HepG2 (cell line): ENCODE data around the gene CPNE8. TPM values are rescaled to one million over a fixed set of nuclear protein-coding genes. Genes with fewer than 3 reads are reported as not detected.

Experiments used
- AKAP8 ChIP-seq: sonication (generic); formaldehyde crosslinking; IDR thresholded peaks from 2 replicates; pipeline ENCODE4 v1.5.1; 2020; ENCODE audit warnings: mild to moderate bottlenecking, missing genetic modification reagents
- EHMT2 ChIP-seq: fragments of 200-600 bp; sonication (generic); IDR thresholded peaks from 2 replicates; pipeline ENCODE4 v1.7.0; 2017; ENCODE audit warnings: antibody characterized with exemption, low read depth, low read length, borderline replicate concordance
- ERF ChIP-seq: IDR thresholded peaks from 2 replicates; pipeline ENCODE4 v1.6.1; 2018; ENCODE audit warnings: missing biosample characterization, missing genetic modification reagents
- HDAC2 ChIP-seq: sonication (generic); formaldehyde crosslinking; IDR thresholded peaks from 2 replicates; pipeline ENCODE4 v1.4.0; 2020; ENCODE audit warnings: missing genetic modification reagents
- KDM2A ChIP-seq: sonication (generic); formaldehyde crosslinking; IDR thresholded peaks from 2 replicates; pipeline ENCODE4 v1.4.0; 2020; ENCODE audit warnings: low read depth, missing genetic modification reagents, borderline replicate concordance
- KDM5B ChIP-seq: sonication (generic); formaldehyde crosslinking; IDR thresholded peaks from 2 replicates; pipeline ENCODE4 v1.4.0; 2020; ENCODE audit warnings: missing genetic modification reagents, mild to moderate bottlenecking, borderline replicate concordance
- MIER3 ChIP-seq: IDR thresholded peaks from 2 replicates; pipeline ENCODE4 v1.6.1; 2016; ENCODE audit warnings: missing compliant biosample characterization, borderline replicate concordance
- MYC ChIP-seq: sonication (generic); formaldehyde crosslinking; IDR thresholded peaks from 2 replicates; pipeline ENCODE4 v1.9.0; 2021; ENCODE audit warnings: missing genetic modification reagents, borderline replicate concordance
- SP5 ChIP-seq: IDR thresholded peaks from 2 replicates; pipeline ENCODE4 v1.6.1; 2016; ENCODE audit warnings: low read depth, borderline replicate concordance
- STAG1 ChIP-seq: sonication (generic); formaldehyde crosslinking; IDR thresholded peaks from 2 replicates; pipeline ENCODE4 v1.4.0; 2020; ENCODE audit warnings: missing genetic modification reagents
- TBX2 ChIP-seq: sonication (generic); formaldehyde crosslinking; IDR thresholded peaks from 2 replicates; pipeline ENCODE4 v1.5.0; 2020; ENCODE audit warnings: missing genetic modification reagents, mild to moderate bottlenecking, borderline replicate concordance
- TRIM24 ChIP-seq: sonication (generic); formaldehyde crosslinking; IDR thresholded peaks from 2 replicates; pipeline ENCODE4 v1.8.0; 2022; ENCODE audit warnings: mild to moderate bottlenecking, missing genetic modification reagents
- ZNF124 ChIP-seq: sonication (generic); formaldehyde crosslinking; IDR thresholded peaks from 2 replicates; pipeline ENCODE4 v1.4.0; 2020; ENCODE audit warnings: missing genetic modification reagents
- ZNF556 ChIP-seq: sonication (generic); formaldehyde crosslinking; IDR thresholded peaks from 2 replicates; pipeline ENCODE4 v1.4.0; 2020; ENCODE audit warnings: mild to moderate bottlenecking, missing genetic modification reagents, borderline replicate concordance
- ZNF567 ChIP-seq: sonication (generic); formaldehyde crosslinking; IDR thresholded peaks from 2 replicates; pipeline ENCODE4 v1.8.1; 2023; ENCODE audit warnings: mild to moderate bottlenecking, missing genetic modification reagents, borderline replicate concordance
- ZNF746 ChIP-seq: sonication (generic); formaldehyde crosslinking; IDR thresholded peaks from 2 replicates; pipeline ENCODE4 v1.8.0; 2022; ENCODE audit warnings: mild to moderate bottlenecking, missing genetic modification reagents
- ZNF883 ChIP-seq: sonication (generic); formaldehyde crosslinking; IDR thresholded peaks from 2 replicates; pipeline ENCODE4 v1.5.1; 2020; ENCODE audit warnings: mild to moderate bottlenecking, missing genetic modification reagents; ENCODE audit errors: not compliant biosample characterization
- polyA plus RNA-seq, 8 experiments: library from polyadenylated mRNA; depleted of rRNA in 3 of 8; stranded (reverse) in 7 of 8; unstranded in 1 of 8; fragments of >200 nt; fragmentation: Illumina TruSeq in 4 of 8; extraction: Trizol in 4 of 8; gene quantifications; 2 replicates each; pipeline versions ENCODE4 v1.2.1 to v1.2.3, GENCODE V29; 2011 to 2016; ENCODE audit warnings: low read depth in 4 of 8, missing spikeins in 1 of 8, mixed read lengths in 1 of 8; ENCODE audit not compliant: insufficient read depth in 1 of 8
- total RNA-seq, 5 experiments: library from RNA; depleted of rRNA; stranded (reverse); fragments of >200 nt; fragmentation: Illumina TruSeq; extraction: Trizol; gene quantifications; 2 replicates each; pipeline ENCODE4 v1.2.3, GENCODE V29; 2016; ENCODE audit warnings: low read depth in 1 of 5
- TF ChIP-seq, protein P1 (sequence below): IDR thresholded peaks from 2 replicates; pipeline ENCODE4 v1.4.0; 2020; ENCODE audit warnings: mild to moderate bottlenecking, missing genetic modification reagents
- TF ChIP-seq, protein P2 (sequence below): fragments of 450-650 bp; IDR thresholded peaks from 2 replicates; pipeline ENCODE4 v1.6.1; 2017; ENCODE audit warnings: mild to moderate bottlenecking
- TF ChIP-seq, protein P3 (sequence below): sonication (generic); formaldehyde crosslinking; IDR thresholded peaks from 2 replicates; pipeline ENCODE4 v1.4.0; 2020; ENCODE audit warnings: missing genetic modification reagents, low read depth, mild to moderate bottlenecking, borderline replicate concordance
- TF ChIP-seq, protein P4 (sequence below): sonication (generic); formaldehyde crosslinking; IDR thresholded peaks from 2 replicates; pipeline ENCODE4 v1.4.0; 2020; ENCODE audit warnings: missing genetic modification reagents

The CPNE8 gene
- total and polyA plus RNA-seq, 2 of the 13 experiments (the other 11 are each of a cell fraction or from before 2014, with no cell fraction given), result 2.4 to 2.7 TPM

DNA sequence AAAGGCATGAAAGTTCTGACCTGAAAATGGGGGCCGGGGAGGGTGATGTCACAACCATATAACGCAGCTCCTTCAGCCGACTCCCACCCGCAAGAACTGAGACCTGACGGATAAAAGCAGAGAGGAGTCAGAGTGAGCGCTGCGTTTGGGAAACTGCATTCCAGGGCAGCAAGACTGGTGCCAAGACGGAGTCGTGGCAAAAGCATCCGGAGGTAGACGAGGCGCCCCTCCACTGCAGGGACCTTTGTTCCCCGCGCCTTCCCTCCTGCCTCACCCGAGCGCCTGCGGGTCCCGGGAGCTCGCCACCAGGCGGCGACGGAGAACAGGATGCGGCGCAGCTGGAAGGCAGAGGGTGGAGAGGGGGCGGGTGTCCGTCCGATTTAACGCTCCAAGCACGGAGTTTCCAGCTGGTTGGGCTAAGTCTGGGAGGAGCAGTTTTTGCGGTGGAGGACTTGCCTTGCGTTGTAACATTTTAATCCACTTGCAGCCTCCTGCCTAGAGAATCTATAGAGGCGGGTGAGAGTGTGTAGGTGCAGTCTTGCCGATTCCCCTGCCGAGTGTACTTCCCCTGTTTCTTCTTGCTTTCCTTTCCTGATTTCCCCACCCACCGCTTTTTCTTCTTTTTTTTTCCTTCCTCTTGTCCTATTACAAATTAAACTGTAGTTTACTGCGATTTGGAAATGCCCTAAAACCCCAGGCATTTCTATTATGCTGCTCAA is 1.2 kb upstream of the CPNE8 start (continued):
- TF ChIP-seq, protein P1, sequence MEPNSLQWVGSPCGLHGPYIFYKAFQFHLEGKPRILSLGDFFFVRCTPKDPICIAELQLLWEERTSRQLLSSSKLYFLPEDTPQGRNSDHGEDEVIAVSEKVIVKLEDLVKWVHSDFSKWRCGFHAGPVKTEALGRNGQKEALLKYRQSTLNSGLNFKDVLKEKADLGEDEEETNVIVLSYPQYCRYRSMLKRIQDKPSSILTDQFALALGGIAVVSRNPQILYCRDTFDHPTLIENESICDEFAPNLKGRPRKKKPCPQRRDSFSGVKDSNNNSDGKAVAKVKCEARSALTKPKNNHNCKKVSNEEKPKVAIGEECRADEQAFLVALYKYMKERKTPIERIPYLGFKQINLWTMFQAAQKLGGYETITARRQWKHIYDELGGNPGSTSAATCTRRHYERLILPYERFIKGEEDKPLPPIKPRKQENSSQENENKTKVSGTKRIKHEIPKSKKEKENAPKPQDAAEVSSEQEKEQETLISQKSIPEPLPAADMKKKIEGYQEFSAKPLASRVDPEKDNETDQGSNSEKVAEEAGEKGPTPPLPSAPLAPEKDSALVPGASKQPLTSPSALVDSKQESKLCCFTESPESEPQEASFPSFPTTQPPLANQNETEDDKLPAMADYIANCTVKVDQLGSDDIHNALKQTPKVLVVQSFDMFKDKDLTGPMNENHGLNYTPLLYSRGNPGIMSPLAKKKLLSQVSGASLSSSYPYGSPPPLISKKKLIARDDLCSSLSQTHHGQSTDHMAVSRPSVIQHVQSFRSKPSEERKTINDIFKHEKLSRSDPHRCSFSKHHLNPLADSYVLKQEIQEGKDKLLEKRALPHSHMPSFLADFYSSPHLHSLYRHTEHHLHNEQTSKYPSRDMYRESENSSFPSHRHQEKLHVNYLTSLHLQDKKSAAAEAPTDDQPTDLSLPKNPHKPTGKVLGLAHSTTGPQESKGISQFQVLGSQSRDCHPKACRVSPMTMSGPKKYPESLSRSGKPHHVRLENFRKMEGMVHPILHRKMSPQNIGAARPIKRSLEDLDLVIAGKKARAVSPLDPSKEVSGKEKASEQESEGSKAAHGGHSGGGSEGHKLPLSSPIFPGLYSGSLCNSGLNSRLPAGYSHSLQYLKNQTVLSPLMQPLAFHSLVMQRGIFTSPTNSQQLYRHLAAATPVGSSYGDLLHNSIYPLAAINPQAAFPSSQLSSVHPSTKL (CRISPR knock-in tag), result peak; percentile 75
- peak; percentile 55 for TF ChIP-seq TBX2 (CRISPR knock-in tag)
- no peak for TF ChIP-seq EHMT2
- no peak for TF ChIP-seq ZNF883 (CRISPR knock-in tag)
- TF ChIP-seq ZNF124, result 0 out of 2 replicates have a peak, but pooled peaks have one; percentile 26
- TF ChIP-seq TRIM24, result no peak
- peak; percentile 54; the same call in 1 of the 2 replicates for TF ChIP-seq HDAC2 (CRISPR knock-in tag)
- peak; percentile 74 for TF ChIP-seq STAG1
- TF ChIP-seq, protein P2, sequence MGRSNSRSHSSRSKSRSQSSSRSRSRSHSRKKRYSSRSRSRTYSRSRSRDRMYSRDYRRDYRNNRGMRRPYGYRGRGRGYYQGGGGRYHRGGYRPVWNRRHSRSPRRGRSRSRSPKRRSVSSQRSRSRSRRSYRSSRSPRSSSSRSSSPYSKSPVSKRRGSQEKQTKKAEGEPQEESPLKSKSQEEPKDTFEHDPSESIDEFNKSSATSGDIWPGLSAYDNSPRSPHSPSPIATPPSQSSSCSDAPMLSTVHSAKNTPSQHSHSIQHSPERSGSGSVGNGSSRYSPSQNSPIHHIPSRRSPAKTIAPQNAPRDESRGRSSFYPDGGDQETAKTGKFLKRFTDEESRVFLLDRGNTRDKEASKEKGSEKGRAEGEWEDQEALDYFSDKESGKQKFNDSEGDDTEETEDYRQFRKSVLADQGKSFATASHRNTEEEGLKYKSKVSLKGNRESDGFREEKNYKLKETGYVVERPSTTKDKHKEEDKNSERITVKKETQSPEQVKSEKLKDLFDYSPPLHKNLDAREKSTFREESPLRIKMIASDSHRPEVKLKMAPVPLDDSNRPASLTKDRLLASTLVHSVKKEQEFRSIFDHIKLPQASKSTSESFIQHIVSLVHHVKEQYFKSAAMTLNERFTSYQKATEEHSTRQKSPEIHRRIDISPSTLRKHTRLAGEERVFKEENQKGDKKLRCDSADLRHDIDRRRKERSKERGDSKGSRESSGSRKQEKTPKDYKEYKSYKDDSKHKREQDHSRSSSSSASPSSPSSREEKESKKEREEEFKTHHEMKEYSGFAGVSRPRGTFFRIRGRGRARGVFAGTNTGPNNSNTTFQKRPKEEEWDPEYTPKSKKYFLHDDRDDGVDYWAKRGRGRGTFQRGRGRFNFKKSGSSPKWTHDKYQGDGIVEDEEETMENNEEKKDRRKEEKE, result no peak
- no peak for TF ChIP-seq ZNF746 (CRISPR knock-in tag)
- peak; percentile 57; the same call in 1 of the 2 replicates for TF ChIP-seq SP5 (CRISPR knock-in tag)
- peak; percentile 69; the same call in 1 of the 2 replicates for TF ChIP-seq MYC
- no peak; the same call in 1 of the 2 replicates for TF ChIP-seq ZNF556 (CRISPR knock-in tag)
- TF ChIP-seq, protein P3, sequence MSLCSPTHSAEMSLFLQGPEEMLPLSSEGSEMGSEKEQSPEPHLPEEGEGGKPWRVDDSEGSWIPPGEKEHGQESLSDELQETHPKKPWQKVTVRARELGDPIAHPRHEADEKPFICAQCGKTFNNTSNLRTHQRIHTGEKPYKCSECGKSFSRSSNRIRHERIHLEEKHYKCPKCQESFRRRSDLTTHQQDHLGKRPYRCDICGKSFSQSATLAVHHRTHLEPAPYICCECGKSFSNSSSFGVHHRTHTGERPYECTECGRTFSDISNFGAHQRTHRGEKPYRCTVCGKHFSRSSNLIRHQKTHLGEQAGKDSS (CRISPR knock-in tag), result no peak
- TF ChIP-seq, protein P4, sequence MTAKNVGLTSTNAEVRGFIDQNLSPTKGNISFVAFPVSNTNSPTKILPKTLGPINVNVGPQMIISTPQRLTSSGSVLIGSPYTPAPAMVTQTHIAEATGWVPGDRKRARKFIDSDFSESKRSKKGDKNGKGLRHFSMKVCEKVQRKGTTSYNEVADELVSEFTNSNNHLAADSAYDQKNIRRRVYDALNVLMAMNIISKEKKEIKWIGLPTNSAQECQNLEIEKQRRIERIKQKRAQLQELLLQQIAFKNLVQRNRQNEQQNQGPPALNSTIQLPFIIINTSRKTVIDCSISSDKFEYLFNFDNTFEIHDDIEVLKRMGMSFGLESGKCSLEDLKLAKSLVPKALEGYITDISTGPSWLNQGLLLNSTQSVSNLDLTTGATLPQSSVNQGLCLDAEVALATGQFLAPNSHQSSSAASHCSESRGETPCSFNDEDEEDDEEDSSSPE (CRISPR knock-in tag), result peak; percentile 53; the same call in 1 of the 2 replicates
- no peak for TF ChIP-seq AKAP8
- TF ChIP-seq ERF (CRISPR knock-in tag), result peak; percentile 26; the same call in 1 of the 2 replicates
- TF ChIP-seq ZNF567 (CRISPR knock-in tag), result no peak
- TF ChIP-seq KDM5B (CRISPR knock-in tag), result peak; percentile 51; the same call in 1 of the 2 replicates
- peak; percentile 94 for TF ChIP-seq KDM2A
- peak; percentile 58; the same call in 1 of the 2 replicates for TF ChIP-seq MIER3 (CRISPR knock-in tag)
